Stimulated activated CD8-positive, alpha-beta memory T cell treated with anti-CD3 and anti-CD28 coated beads, Interleukin-2, amount 100 ng/mL, for 48 hours (primary cell): Measurements from ENCODE around the gene SORCS1.
"Not testable (repeated sequence)": the region's sequence is repeated elsewhere in the genome, so short reads cannot be mapped to it uniquely, and the experiment has no call there.

Source experiments
- DNase-seq, 2 donors: peaks; one replicate each; pipeline ENCODE4 v3.0.0-alpha.2; 2020; ENCODE audit warnings: low read depth in 2 of 2

Gene SORCS1

GRCh38 chr10:107051769-107052168 lies 112.7 kb downstream of the SORCS1 start:
- no peak for DNase-seq

DNA sequence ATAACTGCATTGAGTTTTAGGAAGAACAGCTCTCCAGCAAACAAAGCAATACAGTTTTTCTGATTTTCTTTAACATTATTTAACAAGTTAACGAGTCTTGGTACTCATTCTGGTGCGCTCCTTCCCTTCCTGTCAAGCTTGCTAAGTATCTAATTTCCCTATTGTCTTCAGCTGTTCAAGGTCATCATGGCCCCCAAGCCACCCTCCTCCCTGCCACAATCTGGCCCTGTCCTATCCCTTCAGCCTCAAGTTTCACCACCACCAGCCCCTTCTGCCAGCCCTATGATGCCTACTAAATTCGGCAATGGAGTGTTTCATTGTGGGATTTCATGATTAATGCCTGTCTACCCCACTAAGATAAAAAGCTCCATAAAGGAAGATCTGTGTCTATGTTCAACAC lies 121.0 kb downstream of the SORCS1 start:
- DNase-seq, result no peak

GRCh38 chr10:107037192-107038122 lies 127.0 kb downstream of the SORCS1 start:
- no peak for DNase-seq

DNA sequence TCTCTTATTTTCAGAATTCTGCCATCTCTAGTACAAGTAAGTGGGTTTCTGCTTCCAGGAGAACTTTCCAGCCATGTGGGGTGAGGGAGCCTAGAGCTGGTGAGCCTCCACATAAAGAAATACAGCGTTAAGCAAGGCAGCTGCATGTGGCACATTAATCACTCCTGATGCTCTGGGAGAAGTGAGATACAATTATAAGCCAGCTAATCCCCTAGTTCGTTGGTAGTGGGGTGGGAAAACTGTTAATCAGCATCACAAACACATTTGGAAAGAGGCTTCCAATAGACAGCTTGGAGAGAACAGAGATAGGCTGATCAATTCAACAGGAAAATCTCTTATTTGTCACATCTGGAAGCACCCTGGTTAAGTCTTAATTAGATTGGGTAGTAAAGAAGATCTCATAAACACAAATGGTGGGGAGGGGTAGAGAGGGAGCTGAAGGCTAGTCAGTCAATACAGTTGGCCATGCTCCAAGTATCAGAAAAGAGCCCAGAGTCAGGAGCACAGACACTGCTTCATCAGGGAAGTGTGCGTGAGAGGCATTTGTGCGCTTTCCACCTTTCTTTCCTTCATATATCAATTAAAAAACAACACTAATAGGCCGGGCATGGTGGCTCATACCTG lies 130.6 kb downstream of the SORCS1 start:
- no peak for DNase-seq

- DNase-seq, result no peak
Observed at GRCh38 chr10:107032700-107033401, 131.7 kb downstream of the SORCS1 start.

GRCh38 chr10:107031931-107032699 lies 132.4 kb downstream of the SORCS1 start:
- DNase-seq, result no peak

- DNase-seq, result no peak
Observed at GRCh38 chr10:107028236-107028635, 136.3 kb downstream of the SORCS1 start.

- no peak for DNase-seq
Observed at GRCh38 chr10:107025676-107026075, 138.8 kb downstream of the SORCS1 start.

DNA sequence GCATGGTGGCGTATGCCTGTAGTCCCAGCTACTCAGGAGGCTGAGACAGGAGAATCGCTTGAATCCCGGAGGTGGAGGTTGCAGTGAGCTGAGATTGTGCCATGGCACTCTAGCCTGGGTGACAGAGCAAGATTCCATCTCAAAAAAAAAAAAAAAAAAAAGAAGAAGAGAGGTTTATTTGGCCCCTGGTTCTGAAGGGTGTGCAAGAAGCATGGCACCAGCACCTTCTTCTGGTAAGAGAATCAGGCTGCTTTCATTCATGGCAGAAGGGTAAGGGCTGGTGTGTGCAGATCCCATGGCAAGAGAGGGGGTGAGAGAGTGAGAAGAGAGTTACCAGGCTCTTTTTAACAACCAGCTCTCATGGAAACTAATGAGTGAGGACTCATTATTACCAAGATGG lies 140.5 kb downstream of the SORCS1 start:
- not testable (repeated sequence) for DNase-seq

DNA sequence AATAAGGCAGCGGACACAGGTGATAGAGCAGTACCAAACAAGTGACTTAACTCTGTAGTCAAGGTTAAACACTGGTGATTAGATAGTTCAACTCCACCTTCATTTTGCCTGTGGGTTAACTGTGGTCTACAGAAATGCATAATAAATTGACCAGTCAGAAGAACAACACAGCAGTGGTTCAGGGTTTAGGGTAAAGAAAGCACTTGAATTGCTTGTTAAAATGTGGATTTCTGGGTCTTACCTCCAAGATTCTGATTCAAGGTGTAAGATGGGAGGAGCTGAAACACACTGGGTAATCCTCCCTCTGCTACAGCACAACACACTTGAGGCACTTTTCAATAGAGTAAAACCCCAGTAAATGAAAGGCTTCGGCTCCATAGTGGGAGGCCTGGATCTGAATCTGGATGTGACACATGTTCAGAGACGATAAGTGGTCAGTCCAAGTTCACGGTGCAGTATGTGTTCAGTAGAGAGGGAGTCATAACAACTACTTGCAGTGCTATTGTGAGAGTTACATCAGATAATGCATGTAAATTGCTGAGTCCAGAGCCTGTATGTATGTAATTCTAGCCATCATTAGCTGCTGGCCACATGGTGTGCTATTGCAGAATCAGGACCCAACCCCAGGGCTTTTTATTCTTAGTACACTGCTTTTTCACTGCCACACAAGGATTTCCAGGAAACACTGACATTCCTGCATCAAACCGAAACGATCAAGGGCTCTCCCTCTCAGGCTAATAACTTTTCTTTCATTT lies 141.7 kb downstream of the SORCS1 start:
- no peak for DNase-seq

- DNase-seq, result no peak
Observed at GRCh38 chr10:107019154-107019553, 145.4 kb downstream of the SORCS1 start.

GRCh38 chr10:107013258-107014006 lies 151.1 kb downstream of the SORCS1 start:
- DNase-seq, result no peak

DNA sequence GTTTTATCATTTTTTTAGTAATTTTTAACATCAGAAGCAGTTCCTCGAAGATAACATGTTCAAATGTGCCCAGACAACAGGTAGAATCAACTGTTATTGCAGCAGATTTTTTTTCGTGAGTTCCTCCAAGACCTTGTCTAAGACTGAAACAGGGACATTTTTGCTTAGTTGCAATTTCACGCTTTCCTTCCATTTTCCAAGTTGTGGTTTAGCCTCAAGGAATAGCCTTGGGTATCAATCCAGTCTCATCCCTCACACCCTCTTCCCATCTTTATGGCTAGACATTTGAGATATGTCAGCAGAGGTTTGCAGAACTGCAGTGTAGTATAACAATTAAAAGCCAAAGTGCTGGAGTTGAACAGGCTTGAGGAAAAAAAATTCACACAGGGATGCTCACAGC lies 152.5 kb downstream of the SORCS1 start:
- no peak for DNase-seq

DNA sequence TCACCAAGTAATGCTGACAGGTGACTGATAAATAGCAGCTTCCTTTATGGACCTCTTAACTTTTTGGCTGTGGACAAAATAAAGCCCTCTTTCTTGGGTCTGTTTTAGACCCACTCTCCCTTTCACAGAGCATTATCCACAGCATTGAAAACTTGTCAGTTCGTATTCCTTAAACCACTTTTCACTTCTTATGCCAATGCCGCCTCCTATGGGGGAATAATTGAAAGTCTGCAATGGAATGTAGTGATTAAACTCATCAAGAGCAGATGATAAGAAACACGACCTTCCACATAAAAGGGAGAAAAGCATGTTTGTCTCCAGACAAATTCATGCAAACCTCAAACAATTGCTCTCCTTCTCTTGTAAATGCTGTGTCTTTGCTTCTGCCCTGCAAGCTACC lies 153.4 kb downstream of the SORCS1 start:
- DNase-seq, result no peak

DNA sequence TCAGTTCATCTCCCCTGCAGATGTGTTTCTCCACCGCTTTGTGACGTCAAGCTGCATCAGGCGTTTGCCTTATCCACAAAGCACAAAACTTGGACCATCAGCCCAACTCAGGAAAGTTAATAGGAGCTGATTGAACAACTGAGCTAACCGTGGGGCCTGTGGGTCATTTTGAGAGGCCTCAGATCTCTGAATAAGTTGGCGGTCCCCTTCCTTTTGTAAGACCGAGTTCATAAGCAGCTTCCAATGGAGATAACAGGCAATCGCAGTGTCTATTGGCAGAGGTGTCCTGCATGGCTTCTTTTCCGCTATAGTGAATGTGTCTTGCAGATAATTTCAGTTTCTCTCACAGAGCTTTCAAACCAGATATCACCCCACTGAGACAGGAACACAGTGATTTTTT lies 154.0 kb downstream of the SORCS1 start:
- DNase-seq, result no peak

- no peak for DNase-seq
Observed at GRCh38 chr10:107004362-107004761, 160.1 kb downstream of the SORCS1 start.

- DNase-seq, result no peak
Observed at GRCh38 chr10:107002068-107002467, 162.4 kb downstream of the SORCS1 start.

- DNase-seq, result no peak
Observed at GRCh38 chr10:106999118-106999707, 165.3 kb downstream of the SORCS1 start.

- no peak for DNase-seq
Observed at GRCh38 chr10:106997721-106998120, 166.8 kb downstream of the SORCS1 start.

DNA sequence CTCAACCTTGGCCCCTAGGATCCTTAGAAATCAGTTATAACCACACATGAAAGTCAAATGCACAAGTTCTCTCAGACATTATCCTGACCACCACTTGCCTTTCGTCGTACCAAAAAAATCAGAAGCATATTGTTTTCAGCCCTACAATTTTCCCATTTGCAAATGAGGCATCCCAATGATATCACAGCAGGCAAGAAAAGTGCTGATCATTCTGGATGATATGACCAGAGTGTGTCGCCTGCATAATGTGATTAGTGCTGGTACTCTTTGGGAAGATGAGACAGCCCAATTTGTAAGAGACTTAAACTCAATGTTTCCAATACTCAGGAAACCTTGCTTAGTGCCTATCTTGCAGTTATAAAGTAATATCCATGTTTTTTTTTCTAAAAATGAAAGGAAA lies 168.0 kb downstream of the SORCS1 start:
- DNase-seq, result no peak
